SHP77 treated with DMSO at 0.1 percent for 48 hours (cell line): ENCODE data around the gene AGO1.
"Not testable (repeated sequence)": the region's sequence is repeated elsewhere in the genome, so short reads cannot be mapped to it uniquely, and the experiment has no call there.

Experiments used
- DNase-seq: peaks from one replicate; lab custom pipeline; 2025; lab: John Stamatoyannopoulos, UW

The AGO1 gene

DNA sequence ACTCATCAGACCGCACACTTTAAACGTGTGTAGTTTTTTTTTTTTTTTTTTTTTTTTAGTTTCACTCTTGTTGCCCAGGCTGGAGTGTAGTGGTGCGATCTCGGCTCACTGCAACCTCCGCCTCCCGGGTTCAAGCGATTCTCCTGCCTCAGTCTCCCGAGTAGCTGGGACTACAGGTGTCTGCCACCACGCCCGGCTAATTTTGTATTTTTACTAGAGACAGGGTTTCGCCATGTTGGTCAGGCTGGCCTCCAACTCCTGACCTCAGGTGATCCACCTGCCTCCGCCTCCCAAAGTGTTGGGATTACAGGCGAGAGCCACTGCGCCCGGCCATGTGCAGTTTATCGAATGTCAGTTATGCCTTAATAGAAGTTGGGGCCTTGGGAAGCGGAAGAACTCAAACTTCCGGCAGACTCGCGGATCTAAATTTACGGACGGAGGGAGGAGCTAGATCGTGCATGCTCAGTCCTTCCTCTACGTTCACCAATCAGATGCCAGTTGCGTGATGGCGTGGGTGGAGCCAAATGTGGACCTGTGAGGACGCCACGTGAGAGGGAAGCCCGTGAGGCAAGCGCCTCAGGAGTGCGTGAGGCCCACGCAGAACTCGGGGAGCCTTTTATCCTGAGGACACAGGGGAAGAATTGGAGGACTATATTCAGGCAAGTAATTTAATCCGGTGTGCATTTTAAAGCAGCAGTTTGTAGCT lies 13.6 kb upstream of the AGO1 start:
- DNase-seq: not testable (repeated sequence)

DNA sequence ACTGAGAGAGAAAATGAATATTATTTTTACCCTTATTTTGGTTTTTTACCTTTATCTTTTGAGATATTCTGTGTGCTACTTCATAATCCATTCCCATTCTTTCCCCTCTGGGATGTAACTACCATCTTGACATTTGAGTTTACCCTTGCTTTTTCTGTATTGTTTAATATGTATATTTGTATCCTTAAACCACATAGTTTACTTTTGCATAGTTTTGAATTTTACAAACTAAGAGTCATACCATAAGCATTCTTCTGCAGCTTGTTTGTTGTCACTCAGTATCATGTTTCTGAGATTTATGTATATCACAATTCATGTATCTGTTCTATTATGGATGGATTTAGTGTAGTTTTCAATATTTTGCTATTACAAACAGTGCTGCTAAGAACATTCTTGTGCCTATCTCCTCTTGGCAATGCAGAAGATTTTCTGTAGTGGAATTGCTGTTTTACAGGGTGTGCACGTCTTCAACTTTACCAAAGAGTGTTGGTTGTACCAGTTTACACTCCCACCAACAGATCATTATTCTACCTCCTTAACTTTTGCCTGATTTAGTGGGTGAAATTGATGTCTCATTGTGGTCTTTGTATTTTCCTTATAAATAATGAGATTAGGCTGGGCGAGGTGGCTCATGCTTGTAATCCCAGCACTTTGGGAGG lies 12.2 kb upstream of the AGO1 start:
- DNase-seq: no peak

DNA sequence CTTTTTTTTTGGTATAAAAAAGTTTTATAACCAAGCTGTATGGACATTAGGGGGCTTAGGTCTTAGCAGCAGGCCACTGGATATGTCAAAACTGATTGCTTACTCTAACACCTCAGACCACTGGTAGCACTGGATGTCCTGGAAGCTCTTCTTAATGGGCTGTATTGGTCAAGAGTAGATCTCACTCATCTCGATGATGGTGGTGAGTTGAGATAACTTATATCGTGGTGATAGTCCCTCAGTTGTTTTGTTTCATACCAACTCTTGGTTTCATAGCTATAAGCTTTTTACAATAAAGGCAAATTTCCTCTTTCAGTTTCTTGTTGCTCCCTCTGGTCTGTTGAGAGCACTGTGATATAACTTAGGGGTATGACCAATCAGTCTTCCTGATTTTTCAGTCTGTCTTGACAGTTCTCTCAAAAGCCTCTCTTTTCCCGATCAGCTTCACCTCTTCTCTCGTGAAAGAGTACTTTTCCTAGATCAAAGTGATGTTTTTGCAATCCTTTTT lies 9.7 kb upstream of the AGO1 start:
- DNase-seq: no peak

DNA sequence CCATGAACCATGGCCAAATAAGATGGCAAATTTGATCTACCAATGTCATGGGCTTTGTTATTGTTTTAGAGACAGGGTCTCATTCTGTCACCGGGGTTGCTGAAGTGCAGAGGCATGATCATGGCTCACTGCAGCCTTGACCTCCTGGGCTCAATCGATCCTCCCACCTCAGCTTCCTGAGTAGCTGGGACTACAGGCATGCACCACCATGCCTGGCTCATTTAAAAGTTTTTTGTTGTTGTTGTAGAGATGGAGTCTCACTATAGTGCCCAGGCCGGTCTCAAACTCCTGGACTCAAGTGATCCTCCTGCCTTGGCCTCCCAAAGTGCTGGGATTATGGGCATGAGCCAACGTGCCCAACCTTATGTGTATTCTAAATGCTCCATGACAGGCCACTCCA lies 8.9 kb upstream of the AGO1 start:
- not testable (repeated sequence) for DNase-seq

DNA sequence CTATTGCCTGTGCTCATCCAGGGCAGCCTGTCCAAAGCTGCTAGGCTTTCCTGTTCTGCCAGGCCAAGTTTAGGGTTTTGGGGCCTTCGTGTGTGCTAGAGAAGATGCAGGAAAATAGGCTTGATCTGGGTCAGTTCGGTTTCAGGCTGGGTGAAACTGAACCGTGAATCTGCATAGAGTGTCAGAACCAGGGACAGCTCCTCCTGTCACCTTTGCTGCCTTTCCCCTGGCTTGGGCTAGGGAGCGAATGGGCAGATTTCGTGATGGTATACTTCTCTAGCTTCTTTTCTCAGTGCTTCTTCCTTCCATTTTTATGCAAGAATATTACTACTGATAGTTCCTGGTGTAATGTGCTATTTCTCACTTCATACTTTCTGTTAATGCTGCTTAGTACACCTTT lies 6.0 kb upstream of the AGO1 start:
- no peak for DNase-seq

GRCh38 chr1:35881850-35882273 lies 1.1 kb upstream of the AGO1 start:
- no peak for DNase-seq

DNA sequence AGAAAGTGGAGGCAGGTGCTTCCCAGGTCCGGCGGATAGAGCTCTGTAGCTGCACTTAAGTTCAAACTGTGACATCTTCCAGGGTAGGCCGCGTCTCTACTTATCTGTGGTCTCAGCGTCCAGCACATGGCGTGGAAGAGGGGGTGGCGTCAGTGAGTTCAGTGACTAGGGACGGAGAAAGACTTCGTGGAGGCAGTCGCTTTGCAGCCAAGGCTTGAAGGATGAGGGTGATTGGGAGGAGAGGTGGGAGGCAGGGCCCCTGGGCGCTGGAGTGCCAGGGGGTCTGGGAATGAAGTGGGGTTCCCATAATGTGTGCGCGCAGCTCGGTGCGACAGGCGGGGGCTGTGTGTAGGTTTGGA lies 444 bp upstream of the AGO1 start:
- no peak for DNase-seq

- DNase-seq: peak; percentile 10
These were observed 659 bp downstream of the AGO1 start for GRCh38 chr1:35883635-35884101.

- no peak for DNase-seq
These were observed 1.9 kb downstream of the AGO1 start for GRCh38 chr1:35884934-35885333.

- DNase-seq: no peak
These were observed 3.1 kb downstream of the AGO1 start for GRCh38 chr1:35885961-35886558.

GRCh38 chr1:35886577-35887431 lies 3.8 kb downstream of the AGO1 start:
- DNase-seq: no peak

DNA sequence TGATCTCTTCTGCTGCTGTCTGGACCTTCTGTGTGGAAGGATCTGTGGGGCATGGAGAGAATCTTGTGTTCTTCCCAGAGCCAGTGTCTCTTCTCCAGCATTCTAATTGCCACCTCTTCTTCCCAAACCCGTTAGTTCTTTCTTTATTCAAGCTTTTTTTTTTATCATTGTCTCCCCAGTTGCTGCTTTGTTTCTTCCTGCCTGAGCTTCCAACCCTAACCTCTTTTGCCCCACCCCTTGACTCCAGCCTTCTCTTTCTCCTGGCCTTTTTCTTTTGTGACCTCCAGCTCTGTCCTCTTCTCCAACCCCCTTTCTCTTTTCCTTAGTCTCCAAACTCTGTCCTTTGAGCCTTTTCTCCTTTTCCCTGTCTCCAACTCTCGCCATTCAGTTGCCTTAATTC lies 4.5 kb downstream of the AGO1 start:
- no peak for DNase-seq

DNA sequence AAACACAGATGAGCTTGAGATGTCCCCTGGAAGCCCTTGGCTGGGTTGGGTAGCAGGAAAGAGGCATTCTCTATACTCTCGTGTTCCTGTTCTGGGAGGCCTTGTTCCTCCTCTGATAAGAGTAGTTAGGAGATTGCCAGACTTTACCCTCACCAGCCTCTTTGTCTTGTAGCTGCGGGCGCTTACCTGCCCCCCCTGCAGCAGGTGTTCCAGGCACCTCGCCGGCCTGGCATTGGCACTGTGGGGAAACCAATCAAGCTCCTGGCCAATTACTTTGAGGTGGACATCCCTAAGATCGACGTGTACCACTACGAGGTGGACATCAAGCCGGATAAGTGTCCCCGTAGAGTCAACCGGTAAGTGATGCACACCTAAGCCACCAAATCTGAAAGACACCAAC lies 5.2 kb downstream of the AGO1 start:
- DNase-seq: no peak

GRCh38 chr1:35888981-35889380 lies 6.0 kb downstream of the AGO1 start:
- DNase-seq: not testable (repeated sequence)

GRCh38 chr1:35893051-35893879 lies 10.3 kb downstream of the AGO1 start:
- DNase-seq: no peak

DNA sequence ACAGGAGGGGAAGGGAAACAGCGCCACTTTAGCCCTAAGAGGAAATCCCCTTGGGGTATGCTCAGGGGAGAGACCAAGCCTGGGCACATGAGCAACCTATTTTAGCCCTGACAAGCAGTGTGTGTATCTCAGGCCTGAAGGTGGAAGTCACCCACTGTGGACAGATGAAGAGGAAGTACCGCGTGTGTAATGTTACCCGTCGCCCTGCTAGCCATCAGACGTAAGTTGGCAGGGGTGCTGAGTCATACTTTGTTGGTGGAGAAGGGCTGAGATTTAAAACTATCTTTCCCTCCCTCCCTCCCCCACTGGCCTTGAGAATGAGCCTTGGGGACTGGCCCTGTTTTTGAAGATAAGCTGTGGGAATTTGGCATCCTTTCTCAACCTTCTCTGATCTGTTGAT lies 11.2 kb downstream of the AGO1 start:
- no peak for DNase-seq

GRCh38 chr1:35894656-35895055 lies 11.6 kb downstream of the AGO1 start:
- DNase-seq: no peak

- DNase-seq: no peak
These were observed 16.9 kb downstream of the AGO1 start for GRCh38 chr1:35899941-35900340.

GRCh38 chr1:35901235-35901634 lies 18.2 kb downstream of the AGO1 start:
- no peak for DNase-seq

DNA sequence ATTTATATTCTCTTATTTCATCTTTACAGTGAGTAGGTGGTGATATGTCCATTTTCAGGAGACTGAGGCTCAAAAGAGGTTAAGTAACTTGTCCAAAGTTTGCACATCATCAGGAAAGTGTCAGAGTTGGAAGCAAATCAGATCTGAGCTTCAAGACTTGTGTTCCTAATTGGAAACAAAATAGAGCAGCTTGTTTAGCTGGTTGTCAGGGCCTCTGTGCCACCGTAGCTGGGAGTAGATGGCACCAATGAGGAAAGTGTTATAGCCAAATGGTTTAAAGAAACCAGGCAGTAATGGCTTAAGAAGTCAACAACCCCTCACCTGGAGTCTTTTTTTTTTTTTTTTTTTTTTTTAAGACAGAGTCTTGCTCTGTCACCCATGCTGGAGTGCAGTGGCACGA lies 19.7 kb downstream of the AGO1 start:
- no peak for DNase-seq

DNA sequence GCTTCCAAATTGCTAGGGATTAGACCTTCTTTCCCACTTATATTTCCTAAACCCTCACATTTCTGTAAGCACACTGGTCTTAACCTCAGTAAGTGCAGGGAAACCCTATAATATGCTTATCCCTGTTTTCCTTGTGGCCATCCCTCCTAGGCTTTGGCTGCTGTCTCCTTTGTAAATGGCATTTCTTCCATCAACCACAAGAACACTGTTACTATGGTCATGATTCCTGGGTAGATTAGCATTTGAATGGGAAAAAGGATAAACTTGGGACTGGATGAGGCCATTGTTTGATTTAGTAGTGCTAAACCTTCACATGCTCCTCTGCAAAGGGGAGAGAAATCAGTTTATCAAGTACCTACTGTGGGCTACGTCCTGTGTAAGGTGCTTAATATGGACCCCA lies 31.7 kb downstream of the AGO1 start:
- no peak for DNase-seq
